Stimulated activated naive CD8-positive, alpha-beta T cell treated with anti-CD3 and anti-CD28 coated beads, Interleukin-15, amount 100 ng/mL, for 72 hours (primary cell): Measurements from ENCODE around the gene RPS13.
"Not testable (repeated sequence)": the region's sequence is repeated elsewhere in the genome, so short reads cannot be mapped to it uniquely, and the experiment has no call there.

Experiments used
- ATAC-seq: fragments of 150-1000 bp; cut with Tn5 transposase; 2 replicates; pipeline ENCODE4 v1.10.0; 2021; ENCODE audit warnings: mild to moderate bottlenecking, moderate library complexity
- DNase-seq, 2 donors: peaks; one replicate each; pipeline ENCODE4 v3.0.0; 2021 to 2022
- H3K27ac Mint-ChIP-seq, 2 donors: one replicate each; pipeline ENCODE4 v1.8.0; 2022; ENCODE audit warnings: mild to moderate bottlenecking in 2 of 2, mixed read lengths in 2 of 2, moderate library complexity in 2 of 2
- H3K27me3 Mint-ChIP-seq: one replicate; pipeline ENCODE4 v1.8.0; 2022; ENCODE audit warnings: mixed read lengths
- H3K4me1 Mint-ChIP-seq: one replicate; pipeline ENCODE4 v1.8.0; 2022; ENCODE audit warnings: mild to moderate bottlenecking, mixed read lengths
- H3K4me3 Mint-ChIP-seq, 2 donors: one replicate each; pipeline ENCODE4 v1.8.0; 2022; ENCODE audit warnings: mild to moderate bottlenecking in 2 of 2, mixed read lengths in 2 of 2, moderate library complexity in 1 of 2
- H3K9me3 Mint-ChIP-seq, 2 donors: one replicate each; pipeline ENCODE4 v1.8.0; 2022; ENCODE audit warnings: mixed read lengths in 2 of 2

The RPS13 gene

GRCh38 chr11:17066691-17067090 lies 10.8 kb downstream of the RPS13 start:
- Mint-ChIP-seq H3K27ac (no peak overlapping the region), H3K4me1 (no peaks in the 10 kb centered on the region)

GRCh38 chr11:17063171-17064002 lies 14.1 kb downstream of the RPS13 start:
- no peaks in the 10 kb centered on the region for H3K4me1 Mint-ChIP-seq
- H3K27me3 Mint-ChIP-seq: no peaks in the 10 kb centered on the region
- ATAC-seq (peak; percentile 91), DNase-seq (peak; percentile 57 to 58)
- peaks cover 0 to 7% of the 10 kb centered on the region in 2 donors for H3K9me3 Mint-ChIP-seq
- no peak overlapping the region for H3K27ac Mint-ChIP-seq
- H3K4me3 Mint-ChIP-seq: no peak overlapping the region

More at GRCh38 chr11:17066691-17067090, 10.8 kb downstream of the RPS13 start:
- DNase-seq (no peak), ATAC-seq (no peak)
- Mint-ChIP-seq H3K4me3 (no peak overlapping the region), H3K27me3 (no peaks in the 10 kb centered on the region), H3K9me3 (peaks cover 0 to 7% of the 10 kb centered on the region in 2 donors)

- H3K9me3 Mint-ChIP-seq, ATAC-seq, DNase-seq, H3K4me1 Mint-ChIP-seq, H3K27me3 Mint-ChIP-seq, H3K27ac Mint-ChIP-seq, H3K4me3 Mint-ChIP-seq: not testable (repeated sequence)
Measured at GRCh38 chr11:17051146-17051545, 26.3 kb downstream of the RPS13 start.

- not testable (repeated sequence) for H3K4me3 Mint-ChIP-seq, DNase-seq, H3K4me1 Mint-ChIP-seq, ATAC-seq, H3K27ac Mint-ChIP-seq, H3K9me3 Mint-ChIP-seq, H3K27me3 Mint-ChIP-seq
Measured at GRCh38 chr11:17048491-17048890, 29.0 kb downstream of the RPS13 start.

GRCh38 chr11:17046690-17047089 lies 30.8 kb downstream of the RPS13 start:
- Mint-ChIP-seq H3K4me3 (no peak overlapping the region), H3K27me3 (no peaks in the 10 kb centered on the region), H3K9me3 (no peaks in the 10 kb centered on the region), H3K4me1 (no peaks in the 10 kb centered on the region), H3K27ac (no peak overlapping the region)
- no peak for DNase-seq
- ATAC-seq: no peak

GRCh38 chr11:17036666-17037658 lies 40.5 kb downstream of the RPS13 start:
- Mint-ChIP-seq H3K27me3 (no peaks in the 10 kb centered on the region), H3K4me3 (no peak overlapping the region), H3K4me1 (no peaks in the 10 kb centered on the region), H3K9me3 (peaks cover 0 to 7% of the 10 kb centered on the region in 2 donors), H3K27ac (no peak overlapping the region)
- ATAC-seq: no peak
- no peak for DNase-seq

GRCh38 chr11:17034027-17034426 lies 43.4 kb downstream of the RPS13 start:
- ATAC-seq, H3K9me3 Mint-ChIP-seq, DNase-seq, H3K27ac Mint-ChIP-seq, H3K27me3 Mint-ChIP-seq, H3K4me1 Mint-ChIP-seq, H3K4me3 Mint-ChIP-seq: not testable (repeated sequence)

- H3K9me3 Mint-ChIP-seq: peaks cover 0 to 5% of the 10 kb centered on the region in 2 donors
- no peaks in the 10 kb centered on the region for H3K27me3 Mint-ChIP-seq
- no peak overlapping the region for H3K4me3 Mint-ChIP-seq
- H3K27ac Mint-ChIP-seq: peak overlapping the region in 1 of 2 donors; percentile 32
- H3K4me1 Mint-ChIP-seq: no peaks in the 10 kb centered on the region
- DNase-seq (no peak), ATAC-seq (no peak)
Measured at GRCh38 chr11:17026487-17027082, 50.9 kb downstream of the RPS13 start.

- Mint-ChIP-seq H3K27ac (peak overlapping the region in 1 of 2 donors; percentile 72), H3K27me3 (no peaks in the 10 kb centered on the region), H3K4me1 (no peaks in the 10 kb centered on the region), H3K9me3 (no peaks in the 10 kb centered on the region), H3K4me3 (no peak overlapping the region)
- no peak for DNase-seq
- no peak for ATAC-seq
Measured at GRCh38 chr11:17024924-17025323, 52.5 kb downstream of the RPS13 start.
